Activated CD4-positive, alpha-beta T cell treated with anti-CD3 and anti-CD28 coated beads for 4 hours (primary cell): ENCODE results near the gene DOC2A.
"Not testable (repeated sequence)": the region's sequence is repeated elsewhere in the genome, so short reads cannot be mapped to it uniquely, and the experiment has no call there.

Experiments used
- DNase-seq, 2 donors: peaks; one replicate each; pipeline ENCODE4 v3.0.0-alpha.2; 2020

DOC2A gene

GRCh38 chr16:29963021-29963743 is 47.6 kb downstream of the DOC2A start:
- no peak for DNase-seq

DNA sequence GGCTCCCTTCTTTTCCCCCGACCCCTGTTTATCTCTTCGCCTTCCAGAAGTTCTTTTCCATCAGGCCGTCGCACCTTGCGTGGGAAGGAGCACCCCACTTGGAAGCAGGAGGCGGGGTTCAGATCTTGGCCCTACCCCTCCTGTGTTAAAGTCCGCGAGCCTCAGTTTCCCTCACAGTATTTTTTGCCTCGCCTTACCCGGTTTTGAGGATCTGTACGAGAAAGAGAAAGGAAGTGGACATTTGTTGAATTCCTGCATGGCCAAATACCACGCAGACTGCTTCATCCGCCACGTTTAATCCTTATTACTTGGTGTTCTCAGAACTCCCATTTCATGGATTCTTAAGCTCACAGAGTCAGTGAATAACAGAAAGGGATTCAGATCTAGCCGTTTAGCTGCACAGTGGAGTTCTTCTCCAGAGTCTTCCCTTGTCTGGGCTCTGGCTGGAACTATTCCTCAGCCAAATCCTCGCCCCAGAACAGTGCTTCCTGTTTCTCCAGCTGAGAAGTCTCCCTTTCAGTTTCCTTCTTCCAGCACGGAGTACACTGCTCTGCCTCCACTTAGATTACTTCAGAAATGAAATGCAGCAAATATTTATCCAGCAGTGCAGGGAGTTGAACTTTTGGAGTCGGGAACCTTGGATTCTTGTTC is 48.4 kb downstream of the DOC2A start:
- no peak for DNase-seq

DNA sequence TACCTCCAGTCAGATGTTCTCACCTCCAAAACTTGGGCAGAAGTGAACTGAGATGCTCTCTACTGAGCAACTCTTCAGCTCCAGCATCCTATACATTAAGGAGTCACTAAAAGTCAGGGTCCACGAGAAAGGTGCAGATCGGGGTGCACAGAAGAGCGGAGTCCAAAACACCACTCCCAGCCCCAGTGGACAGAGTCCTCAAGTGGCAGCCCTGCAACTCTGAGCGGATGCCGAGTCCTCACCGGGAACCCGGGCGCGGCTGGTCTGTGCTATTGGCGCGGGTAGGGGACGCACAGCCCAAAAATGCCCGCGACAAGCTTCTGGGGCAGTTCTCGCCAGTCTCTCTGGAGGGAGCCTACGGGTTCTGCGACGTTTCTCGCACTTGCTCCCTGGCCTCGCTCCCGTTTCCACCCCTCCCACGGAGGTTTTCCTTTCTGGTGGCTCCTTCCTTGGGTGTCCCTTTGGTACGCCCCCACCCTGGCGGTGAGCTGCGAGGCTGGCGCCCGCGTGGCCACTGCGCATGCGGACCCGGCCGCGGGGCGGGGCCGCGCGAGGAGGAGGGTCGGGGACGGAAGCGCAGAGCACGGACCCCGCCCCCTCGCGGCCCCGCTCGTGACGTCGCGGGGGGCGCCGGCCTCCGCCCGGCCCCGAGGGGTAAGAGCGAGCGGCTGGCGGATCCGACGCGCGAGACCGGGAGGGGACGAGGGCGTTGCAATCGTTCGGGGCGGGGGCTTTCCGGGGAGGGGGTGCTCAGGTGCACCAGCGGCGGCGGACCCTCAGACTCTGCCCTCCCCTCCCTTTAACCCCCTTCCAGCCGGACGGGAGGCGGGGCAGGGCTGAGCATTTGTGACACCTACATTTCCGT is 49.1 kb downstream of the DOC2A start, which contains the start of gene TMEM219:
Gene TMEM219 (plus strand): TSS at position 601 of the 865 bp plus-strand sequence. CDS start 1,065 bp downstream, outside the sequence.
- DNase-seq, result peak; percentile 90 to 91

- no peak for DNase-seq
These were observed 49.7 kb downstream of the DOC2A start for GRCh38 chr16:29961127-29961478.

DNA sequence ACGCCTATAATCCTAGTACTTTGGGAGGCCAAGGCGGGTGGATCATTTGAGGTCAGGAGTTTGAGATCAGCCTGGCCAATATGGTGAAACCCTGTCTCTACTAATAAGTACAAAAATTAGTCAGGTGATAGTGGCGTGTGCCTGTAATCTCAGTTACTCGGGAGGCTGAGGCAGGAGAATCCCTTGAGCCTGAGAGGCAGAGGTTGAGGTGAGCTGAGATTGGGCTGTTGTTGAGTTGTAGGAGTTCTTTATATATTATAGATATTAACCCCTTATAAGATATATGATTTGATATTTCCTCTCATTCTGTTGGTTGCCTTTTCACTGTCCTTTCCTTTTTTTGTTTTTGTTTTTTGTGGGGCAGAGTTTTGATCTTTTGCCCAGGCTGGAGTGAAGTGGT is 51.0 kb downstream of the DOC2A start:
- DNase-seq, result not testable (repeated sequence)

GRCh38 chr16:29959293-29959692 is 51.5 kb downstream of the DOC2A start:
- no peak for DNase-seq

DNA sequence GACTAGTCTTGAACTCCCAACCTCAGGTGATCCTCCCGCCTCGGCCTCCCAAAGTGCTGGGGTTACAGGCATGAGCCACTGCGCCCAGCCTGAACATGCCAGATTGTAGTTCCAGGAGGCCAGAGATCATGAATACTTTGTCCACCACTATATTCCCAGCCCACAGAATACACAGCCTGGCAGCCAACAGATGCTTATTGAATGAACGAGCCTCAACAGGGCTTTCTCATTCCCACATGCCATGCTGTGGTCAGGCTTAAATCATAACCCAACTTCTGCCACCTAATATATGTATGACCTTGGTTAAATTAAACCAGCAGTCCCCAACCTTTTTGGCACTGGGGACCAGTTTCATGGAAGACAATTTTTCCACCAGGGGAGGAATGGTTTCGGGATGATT is 52.1 kb downstream of the DOC2A start:
- no peak for DNase-seq
